Subcutaneous abdominal adipose tissue (tissue), 5 donors: Measurements from ENCODE around the gene APEH.
"Not testable (repeated sequence)": the region's sequence is repeated elsewhere in the genome, so short reads cannot be mapped to it uniquely, and the experiment has no call there.

Experiments used
- H3K27ac ChIP-seq: one replicate; pipeline ENCODE4 v1.7.0; 2013; ENCODE audit warnings: low read depth, mild to moderate bottlenecking, inconsistent platforms, low read length, moderate library complexity
- H3K27me3 ChIP-seq, 5 donors: one replicate each; pipeline ENCODE4 v1.7.0; 2013; ENCODE audit warnings: low read length in 5 of 5, inconsistent platforms in 1 of 5; ENCODE audit not compliant: control insufficient read depth in 5 of 5, insufficient read depth in 4 of 5
- H3K36me3 ChIP-seq, 5 donors: one replicate each; pipeline ENCODE4 v1.7.0; 2013; ENCODE audit warnings: low read length in 5 of 5; ENCODE audit not compliant: control insufficient read depth in 5 of 5, insufficient read depth in 5 of 5
- H3K4me1 ChIP-seq, 5 donors: one replicate each; pipeline ENCODE4 v1.7.0; 2013; ENCODE audit warnings: low read length in 5 of 5, mild to moderate bottlenecking in 3 of 5, moderate library complexity in 1 of 5; ENCODE audit not compliant: control insufficient read depth in 5 of 5, insufficient read depth in 5 of 5
- H3K4me3 ChIP-seq, 5 donors: one replicate each; pipeline ENCODE4 v1.7.0; 2013; ENCODE audit warnings: low read length in 5 of 5, low read depth in 1 of 5
- H3K9ac ChIP-seq, 5 donors: one replicate each; pipeline ENCODE4 v1.7.0; 2013; ENCODE audit warnings: low read length in 5 of 5, mild to moderate bottlenecking in 4 of 5, moderate library complexity in 3 of 5
- H3K9me3 ChIP-seq, 5 donors: one replicate each; pipeline ENCODE4 v1.7.0; 2013; ENCODE audit warnings: low read length in 5 of 5; ENCODE audit not compliant: control insufficient read depth in 5 of 5
- donor health status: healthy.
- donor health status: healthy.
- donor health status: healthy.
- donor health status: healthy.
- donor health status: healthy.

APEH gene

DNA sequence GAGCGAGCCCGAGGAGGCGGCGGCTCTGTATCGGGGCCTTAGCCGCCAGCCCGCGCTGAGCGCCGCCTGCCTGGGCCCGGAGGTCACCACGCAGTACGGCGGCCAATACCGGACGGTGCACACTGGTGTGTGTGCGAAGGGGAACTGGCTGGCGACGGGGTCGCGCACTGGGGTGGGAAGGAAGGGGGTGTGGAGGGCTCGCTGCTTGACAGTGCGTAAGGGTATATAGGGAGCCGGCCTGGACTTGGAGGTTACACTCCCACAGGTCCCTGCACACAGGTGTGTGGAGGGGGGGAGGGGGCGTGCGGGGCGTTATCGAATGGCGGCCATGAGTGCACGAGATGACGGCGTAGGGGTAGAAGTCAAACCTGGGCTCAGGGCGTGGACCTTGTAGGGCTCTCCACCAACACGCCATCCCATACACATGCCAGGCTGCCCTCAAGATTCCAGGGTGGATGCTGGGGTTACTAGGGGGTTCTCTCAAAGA, 389 bp downstream of the APEH start:
- Histone ChIP-seq H3K4me3 (peak overlapping the region; percentile 66 to 85 (median 82)), H3K4me1 (peaks cover 0 to 22% (median 18%) of the 10 kb centered on the region in 5 donors), H3K36me3 (peaks cover 0 to 41% (median 37%) of the 10 kb centered on the region in 5 donors), H3K27ac (peak overlapping the region; percentile 23), H3K27me3 (no peaks in the 10 kb centered on the region), H3K9me3 (peaks cover 0 to 3% (median 0%) of the 10 kb centered on the region in 5 donors), H3K9ac (peak overlapping the region in 4 of 5 donors; percentile 55 to 81 (median 63))

DNA sequence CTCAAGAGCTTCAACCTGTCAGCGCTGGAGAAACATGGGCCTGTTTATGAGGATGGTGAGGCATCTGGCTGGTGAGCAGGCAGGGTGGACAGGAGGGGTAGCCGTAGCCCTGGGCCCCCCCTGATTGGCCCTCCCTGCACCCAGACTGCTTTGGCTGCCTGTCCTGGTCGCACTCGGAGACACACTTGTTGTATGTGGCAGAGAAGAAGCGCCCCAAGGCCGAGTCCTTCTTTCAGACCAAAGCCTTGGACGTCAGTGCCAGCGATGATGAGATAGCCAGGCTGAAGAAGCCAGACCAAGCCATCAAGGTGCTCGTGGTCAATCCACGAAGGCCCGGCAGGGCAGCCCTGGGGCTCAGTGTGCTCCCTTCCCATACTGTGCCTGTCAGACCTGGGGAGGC, 1.8 kb downstream of the APEH start:
- H3K27me3 ChIP-seq: no peaks in the 10 kb centered on the region
- no peak overlapping the region for H3K27ac ChIP-seq
- H3K36me3 ChIP-seq: peaks cover 0 to 55% (median 51%) of the 10 kb centered on the region in 5 donors
- H3K4me3 ChIP-seq: no peak overlapping the region
- peaks cover 0 to 3% (median 0%) of the 10 kb centered on the region in 5 donors for H3K9me3 ChIP-seq
- H3K4me1 ChIP-seq: peaks cover 0 to 22% (median 18%) of the 10 kb centered on the region in 5 donors
- H3K9ac ChIP-seq: no peak overlapping the region

DNA sequence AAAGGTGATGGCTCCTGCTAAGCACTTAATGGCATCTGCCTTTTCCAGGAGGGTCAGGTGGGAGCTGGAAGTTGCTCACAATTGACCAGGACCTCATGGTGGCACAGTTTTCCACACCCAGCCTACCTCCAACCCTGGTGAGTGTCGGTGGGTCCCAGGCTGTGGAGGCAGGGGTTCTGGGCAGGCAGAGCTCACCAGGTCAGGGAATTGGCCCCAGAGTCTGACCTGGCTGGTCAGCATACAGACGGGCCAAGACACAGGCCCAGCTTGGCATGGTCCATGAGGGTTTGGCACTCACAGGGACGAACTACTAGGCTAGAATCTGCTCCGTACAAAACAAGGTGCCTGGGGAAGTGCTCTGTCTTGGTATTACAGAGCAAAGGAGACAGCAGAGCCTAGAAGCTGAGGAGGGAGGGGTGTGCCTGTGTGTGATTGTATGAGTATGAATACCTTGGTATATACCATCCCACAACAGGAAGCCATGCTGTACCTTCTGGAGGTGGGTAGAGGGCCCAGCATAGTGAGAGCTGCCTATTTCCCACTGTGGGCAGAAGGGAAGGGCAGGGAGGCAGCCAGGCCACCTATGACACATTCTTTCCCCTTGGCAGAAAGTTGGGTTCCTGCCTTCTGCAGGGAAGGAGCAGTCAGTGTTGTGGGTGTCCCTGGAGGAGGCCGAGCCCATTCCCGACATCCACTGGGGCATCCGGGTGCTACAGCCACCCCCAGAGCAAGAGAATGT, 6.5 kb downstream of the APEH start:
- Histone ChIP-seq H3K4me3 (no peak overlapping the region), H3K27me3 (no peaks in the 10 kb centered on the region), H3K9me3 (no peaks in the 10 kb centered on the region), H3K4me1 (no peaks in the 10 kb centered on the region), H3K36me3 (peaks cover 0 to 91% (median 84%) of the 10 kb centered on the region in 5 donors), H3K27ac (no peak overlapping the region), H3K9ac (no peak overlapping the region)

DNA sequence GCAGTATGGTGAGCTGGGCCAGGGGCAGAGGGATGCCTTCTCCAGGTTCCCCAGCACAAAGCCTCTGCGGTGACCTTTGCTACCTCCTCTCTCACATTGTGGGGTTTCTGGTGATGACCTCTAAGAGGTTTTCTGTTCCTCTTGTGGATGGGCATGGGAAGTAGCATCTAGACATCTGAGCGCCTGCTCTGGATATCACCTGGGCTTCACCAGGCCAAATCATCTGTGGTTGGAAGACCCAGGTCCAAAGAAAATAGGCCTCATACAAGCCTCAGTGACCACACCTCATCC, 7.0 kb downstream of the APEH start:
- Histone ChIP-seq H3K27ac (no peak overlapping the region), H3K9ac (no peak overlapping the region), H3K4me3 (no peak overlapping the region), H3K4me1 (peaks cover 0 to under 1% (median 0%) of the 10 kb centered on the region in 5 donors), H3K27me3 (no peaks in the 10 kb centered on the region), H3K36me3 (peaks cover 0 to 86% (median 81%) of the 10 kb centered on the region in 5 donors), H3K9me3 (no peaks in the 10 kb centered on the region)

DNA sequence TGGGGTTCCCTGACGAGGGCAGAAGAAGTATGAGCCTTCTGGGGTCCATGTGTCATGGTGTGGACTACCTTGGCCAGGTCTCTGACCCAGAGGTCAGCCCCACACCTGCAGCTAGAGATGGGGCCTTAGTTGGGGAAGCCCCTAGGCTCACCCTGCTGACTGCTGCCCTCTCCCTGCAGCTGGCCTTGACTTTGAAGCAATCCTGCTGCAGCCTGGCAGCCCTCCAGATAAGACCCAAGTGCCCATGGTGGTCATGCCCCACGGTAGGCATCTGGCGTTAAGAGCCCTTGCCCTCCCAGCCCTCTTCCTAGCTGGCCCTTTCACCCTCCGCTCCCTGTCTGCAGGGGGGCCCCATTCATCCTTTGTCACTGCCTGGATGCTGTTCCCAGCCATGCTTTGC, 7.4 kb downstream of the APEH start:
- Histone ChIP-seq H3K4me3 (no peak overlapping the region), H3K27ac (no peak overlapping the region), H3K9ac (no peak overlapping the region), H3K36me3 (peaks cover 0 to 83% (median 77%) of the 10 kb centered on the region in 5 donors), H3K27me3 (peaks cover 0 to 3% (median 0%) of the 10 kb centered on the region in 5 donors), H3K4me1 (peaks cover 0 to 4% (median 3%) of the 10 kb centered on the region in 5 donors), H3K9me3 (no peaks in the 10 kb centered on the region)

DNA sequence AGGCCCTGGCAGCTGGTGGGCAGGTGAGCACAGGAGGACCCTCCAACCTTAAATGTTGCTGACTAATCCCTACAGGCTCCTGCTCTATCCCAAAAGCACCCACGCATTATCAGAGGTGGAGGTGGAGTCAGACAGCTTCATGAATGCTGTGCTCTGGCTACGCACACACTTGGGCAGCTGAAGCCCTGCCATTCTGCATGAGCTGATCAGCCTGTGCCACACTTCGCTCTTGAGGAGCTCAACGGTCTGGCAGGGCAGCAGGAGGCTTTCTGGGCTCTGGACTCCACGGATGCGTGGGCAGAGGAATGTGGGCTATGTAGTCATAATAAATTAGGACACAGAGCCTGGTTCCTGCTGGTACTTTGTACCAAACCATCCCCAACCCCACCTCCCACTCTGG, 9.0 kb downstream of the APEH start:
- Histone ChIP-seq H3K9ac (no peak overlapping the region), H3K4me1 (peaks cover 0 to 10% (median 7%) of the 10 kb centered on the region in 5 donors), H3K27ac (no peak overlapping the region), H3K27me3 (peaks cover 0 to 3% (median 0%) of the 10 kb centered on the region in 5 donors), H3K36me3 (peaks cover 0 to 66% (median 61%) of the 10 kb centered on the region in 5 donors), H3K4me3 (no peak overlapping the region), H3K9me3 (no peaks in the 10 kb centered on the region)

DNA sequence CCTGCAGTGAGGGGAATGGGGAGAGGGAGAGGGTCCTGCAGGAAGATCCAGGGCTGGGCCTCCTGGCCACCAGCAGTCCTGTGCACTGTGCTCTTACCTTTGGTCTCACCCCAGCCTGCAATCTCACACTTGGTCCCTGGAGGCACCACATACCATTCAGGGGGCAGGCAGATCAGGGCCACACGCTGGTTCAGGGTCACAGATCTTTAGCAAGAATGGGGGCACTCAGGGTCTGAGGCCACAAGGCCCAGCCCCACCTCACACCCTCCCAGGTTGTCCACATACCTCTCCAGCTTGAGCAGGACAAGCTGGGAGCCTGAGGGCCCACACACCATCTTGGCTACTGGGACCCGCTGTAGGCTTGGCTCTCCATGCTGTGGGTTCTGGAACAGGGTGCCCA, 10.3 kb downstream of the APEH start:
- not testable (repeated sequence) for H3K9me3 ChIP-seq, H3K4me3 ChIP-seq, H3K27me3 ChIP-seq, H3K9ac ChIP-seq, H3K27ac ChIP-seq
- Histone ChIP-seq H3K36me3 (peaks cover 0 to 53% (median 48%) of the 10 kb centered on the region in 5 donors), H3K4me1 (peaks cover 0 to 20% (median 14%) of the 10 kb centered on the region in 5 donors)

DNA sequence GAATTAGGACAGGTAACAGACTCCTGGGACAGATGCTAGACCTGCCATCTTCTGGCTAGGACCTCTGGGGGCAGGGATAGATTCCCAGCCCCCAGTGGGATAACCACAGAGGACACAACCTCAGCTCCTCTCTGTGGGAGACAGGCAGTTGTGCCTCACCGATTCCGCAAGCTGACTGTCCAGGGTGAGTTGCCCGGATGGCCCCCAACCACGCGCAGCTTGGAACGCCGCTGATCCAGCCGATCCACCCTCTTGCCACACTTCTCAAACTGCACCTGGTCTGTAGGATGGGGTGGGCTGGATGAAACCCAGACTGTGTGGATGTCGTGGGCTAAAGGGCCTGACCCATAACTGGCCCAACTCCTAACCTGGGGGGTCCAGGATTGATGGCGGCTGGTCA, 11.0 kb downstream of the APEH start:
- H3K27me3 ChIP-seq, H3K9ac ChIP-seq, H3K9me3 ChIP-seq, H3K27ac ChIP-seq, H3K4me3 ChIP-seq: not testable (repeated sequence)
- peaks cover 0 to 27% (median 18%) of the 10 kb centered on the region in 5 donors for H3K4me1 ChIP-seq
- peaks cover 0 to 47% (median 42%) of the 10 kb centered on the region in 5 donors for H3K36me3 ChIP-seq

DNA sequence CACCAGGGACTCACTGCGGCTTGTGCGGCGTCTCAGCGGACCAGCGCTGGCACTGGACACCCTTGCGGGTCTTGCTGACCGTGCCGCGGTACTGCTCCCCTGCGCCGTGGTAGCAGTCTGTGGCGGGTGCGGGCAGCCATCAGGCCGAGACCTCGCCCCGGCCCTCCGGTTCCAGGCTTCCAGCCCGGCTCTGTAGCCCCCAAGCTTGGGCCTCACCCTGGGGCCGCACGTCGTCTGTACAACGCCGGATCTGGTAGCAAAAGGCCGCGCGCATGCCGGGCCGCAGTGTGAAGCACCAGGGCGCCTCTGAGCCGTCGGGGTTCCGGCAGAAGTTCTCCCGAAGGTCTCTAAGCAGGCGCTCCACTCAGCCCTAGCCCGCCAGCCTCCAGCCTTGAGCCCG, 11.7 kb downstream of the APEH start:
- not testable (repeated sequence) for H3K27ac ChIP-seq, H3K9ac ChIP-seq, H3K9me3 ChIP-seq, H3K27me3 ChIP-seq, H3K4me3 ChIP-seq
- Histone ChIP-seq H3K36me3 (peaks cover 0 to 39% (median 34%) of the 10 kb centered on the region in 5 donors), H3K4me1 (peaks cover 0 to 34% (median 26%) of the 10 kb centered on the region in 5 donors)

DNA sequence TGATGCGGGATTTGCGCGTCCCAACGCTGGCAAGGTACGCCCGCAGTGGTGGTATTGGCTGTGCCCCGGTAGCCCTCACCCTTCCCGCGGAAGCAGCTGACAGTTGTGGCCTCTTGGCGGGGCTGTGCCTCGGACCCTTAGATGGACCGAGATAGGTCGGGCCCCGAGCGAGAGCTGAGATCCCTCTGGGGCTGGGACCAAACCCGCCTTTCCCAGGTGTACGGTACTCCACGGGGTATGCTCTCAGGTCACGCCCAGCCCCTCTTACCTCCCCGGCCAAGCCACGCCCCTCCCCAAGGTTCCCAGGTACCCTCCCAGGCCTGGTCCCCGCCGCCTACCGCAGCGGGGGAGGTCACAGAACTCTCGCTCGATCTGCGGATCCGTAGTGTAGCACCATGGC, 12.2 kb downstream of the APEH start:
- H3K27me3 ChIP-seq, H3K9ac ChIP-seq, H3K9me3 ChIP-seq, H3K27ac ChIP-seq: not testable (repeated sequence)
- peak overlapping the region in 3 of 5 donors; percentile 11 to 44 (median 26) for H3K4me3 ChIP-seq
- peaks cover 0 to 34% (median 29%) of the 10 kb centered on the region in 5 donors for H3K36me3 ChIP-seq
- peaks cover 0 to 38% (median 31%) of the 10 kb centered on the region in 5 donors for H3K4me1 ChIP-seq
